Calu3 (cell line): ENCODE data around the gene SLIT1. TPM values are rescaled to one million over a fixed set of nuclear protein-coding genes. Genes with fewer than 3 reads are reported as not detected.

ENCODE experiments used
- BruUV-seq: library from RNA; stranded (reverse); fragments of 400-500 nt; replicated peaks from 2 replicates; lab custom pipeline; 2021; lab: Mats Ljungman, UMichigan
- CTCF ChIA-PET: fragments of 300-600 bp; sonication (Branson Sonifier 250); formaldehyde crosslinking; loops from one replicate; lab custom pipeline; 2022; ENCODE audit warnings: antibody characterized with exemption; lab: Charles Lee
- DNase-seq: peaks from one replicate; pipeline ENCODE4 v3.0.0; 2022
- H3K27ac Mint-ChIP-seq: one replicate; pipeline ENCODE4 v1.8.0; 2022; ENCODE audit warnings: mixed read lengths; ENCODE audit not compliant: unreplicated experiment
- H3K27me3 Mint-ChIP-seq: one replicate; pipeline ENCODE4 v1.8.0; 2022; ENCODE audit warnings: mixed read lengths; ENCODE audit not compliant: unreplicated experiment
- H3K36me3 Mint-ChIP-seq: one replicate; pipeline ENCODE4 v1.8.0; 2022; ENCODE audit warnings: mild to moderate bottlenecking, moderate library complexity, mixed read lengths; ENCODE audit not compliant: insufficient read depth, unreplicated experiment
- H3K4me1 Mint-ChIP-seq: one replicate; pipeline ENCODE4 v1.8.0; 2022; ENCODE audit warnings: mild to moderate bottlenecking, low read depth, mixed read lengths; ENCODE audit not compliant: unreplicated experiment
- H3K4me3 Mint-ChIP-seq: one replicate; pipeline ENCODE4 v1.8.0; 2022; ENCODE audit warnings: mild to moderate bottlenecking, low read depth, moderate library complexity, mixed read lengths; ENCODE audit not compliant: unreplicated experiment
- H3K9me3 Mint-ChIP-seq: one replicate; pipeline ENCODE4 v1.8.0; 2022; ENCODE audit warnings: low read depth, mixed read lengths; ENCODE audit not compliant: unreplicated experiment
- intact Hi-C: fragments of 100-400 bp; cut with micrococcal nuclease; formaldehyde crosslinking; loops from one replicate; pipeline ENCODE4 v1.10.0; 2022; ENCODE audit not compliant: unreplicated experiment
- total RNA-seq: library from RNA; stranded (reverse); gene quantifications from 2 replicates; pipeline ENCODE4 v1.2.3, GENCODE V29; 2022
- TF ChIP-seq, protein P1 (sequence below): fragments of 200-600 bp; IDR thresholded peaks from one replicate; pipeline ENCODE4 v1.8.0; 2022; ENCODE audit warnings: antibody characterized with exemption; ENCODE audit not compliant: unreplicated experiment

The SLIT1 gene
- total RNA-seq, 1 experiment from 2014 or later: not detected

DNA sequence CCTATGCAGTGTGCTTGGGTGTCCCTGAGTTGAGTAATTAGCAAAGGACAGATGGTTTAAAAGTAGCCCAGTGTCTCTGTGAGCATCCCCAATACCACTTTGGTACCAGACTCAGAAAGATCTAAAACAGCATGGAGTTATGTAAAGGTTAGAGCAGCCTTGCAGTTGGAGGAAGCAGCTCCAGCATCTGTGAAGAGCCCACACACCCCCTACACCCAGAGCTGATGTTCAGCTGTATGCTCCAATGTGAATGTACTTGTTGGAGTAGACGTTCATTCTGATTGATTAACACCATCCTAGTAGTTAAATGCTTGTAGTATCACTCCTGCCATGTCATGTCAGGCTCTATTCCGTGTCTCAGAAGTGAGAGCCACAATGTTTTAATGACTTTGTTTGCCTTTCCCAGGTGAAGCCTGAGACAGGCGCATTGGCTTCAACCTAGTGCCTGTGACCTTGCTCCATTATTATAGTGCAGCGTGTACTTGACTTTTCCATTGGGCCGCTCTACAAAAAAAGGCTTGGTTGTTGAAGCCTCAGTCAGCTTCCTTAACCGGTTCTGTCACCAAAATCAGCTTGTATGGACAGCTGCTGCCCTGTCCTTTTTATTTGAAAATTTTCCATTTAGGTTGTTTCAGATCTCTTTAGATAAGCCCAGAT lies 199.4 kb downstream of the SLIT1 start:
- no peaks in the 10 kb centered on the region for H3K27me3 Mint-ChIP-seq
- no peak overlapping the region for H3K27ac Mint-ChIP-seq
- BruUV-seq: no TSS peak
- no peaks in the 10 kb centered on the region for H3K9me3 Mint-ChIP-seq
- peaks cover 3% of the 10 kb centered on the region for H3K36me3 Mint-ChIP-seq
- CTCF ChIA-PET: no interaction called here
- H3K4me3 Mint-ChIP-seq: no peak overlapping the region
- no peak for DNase-seq
- no peaks in the 10 kb centered on the region for H3K4me1 Mint-ChIP-seq
- TF ChIP-seq, protein P1, sequence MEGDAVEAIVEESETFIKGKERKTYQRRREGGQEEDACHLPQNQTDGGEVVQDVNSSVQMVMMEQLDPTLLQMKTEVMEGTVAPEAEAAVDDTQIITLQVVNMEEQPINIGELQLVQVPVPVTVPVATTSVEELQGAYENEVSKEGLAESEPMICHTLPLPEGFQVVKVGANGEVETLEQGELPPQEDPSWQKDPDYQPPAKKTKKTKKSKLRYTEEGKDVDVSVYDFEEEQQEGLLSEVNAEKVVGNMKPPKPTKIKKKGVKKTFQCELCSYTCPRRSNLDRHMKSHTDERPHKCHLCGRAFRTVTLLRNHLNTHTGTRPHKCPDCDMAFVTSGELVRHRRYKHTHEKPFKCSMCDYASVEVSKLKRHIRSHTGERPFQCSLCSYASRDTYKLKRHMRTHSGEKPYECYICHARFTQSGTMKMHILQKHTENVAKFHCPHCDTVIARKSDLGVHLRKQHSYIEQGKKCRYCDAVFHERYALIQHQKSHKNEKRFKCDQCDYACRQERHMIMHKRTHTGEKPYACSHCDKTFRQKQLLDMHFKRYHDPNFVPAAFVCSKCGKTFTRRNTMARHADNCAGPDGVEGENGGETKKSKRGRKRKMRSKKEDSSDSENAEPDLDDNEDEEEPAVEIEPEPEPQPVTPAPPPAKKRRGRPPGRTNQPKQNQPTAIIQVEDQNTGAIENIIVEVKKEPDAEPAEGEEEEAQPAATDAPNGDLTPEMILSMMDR: no peak
- intact Hi-C loops: no loop called here

DNA sequence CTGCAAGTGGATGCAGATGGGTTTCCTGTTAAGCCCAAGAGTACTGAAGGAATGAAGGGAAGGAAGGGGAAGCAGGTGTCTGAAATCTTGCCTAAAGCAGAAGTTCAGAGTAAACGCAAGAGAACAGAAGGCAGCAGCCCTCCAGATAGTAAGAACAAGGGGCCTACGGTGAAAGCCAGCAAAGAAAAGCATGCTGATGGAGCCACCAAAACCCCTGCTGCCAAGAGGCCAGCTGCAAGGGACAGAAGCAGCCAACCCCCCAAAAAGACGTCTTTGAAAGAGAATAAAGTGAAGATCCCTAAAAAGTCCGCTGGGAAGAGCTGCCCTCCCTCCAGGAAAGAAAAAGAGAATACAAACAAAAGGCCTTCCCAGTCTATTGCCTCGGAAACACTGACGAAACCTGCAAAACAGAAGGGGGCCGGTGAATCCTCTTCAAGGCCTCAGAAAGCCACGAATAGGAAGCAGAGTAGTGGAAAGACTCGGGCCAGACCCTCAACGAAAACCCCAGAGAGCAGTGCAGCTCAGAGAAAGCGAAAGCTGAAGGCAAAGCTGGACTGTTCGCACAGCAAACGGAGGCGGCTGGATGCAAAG lies 201.1 kb downstream of the SLIT1 start:
- no peak for DNase-seq
- TF ChIP-seq, protein P1: no peak
- Mint-ChIP-seq H3K36me3 (peaks cover 3% of the 10 kb centered on the region), H3K4me3 (no peak overlapping the region), H3K9me3 (no peaks in the 10 kb centered on the region), H3K4me1 (no peaks in the 10 kb centered on the region), H3K27ac (no peak overlapping the region), H3K27me3 (no peaks in the 10 kb centered on the region)
- intact Hi-C loops: no loop called here
- BruUV-seq: no TSS peak
- CTCF ChIA-PET: no interaction called here

DNA sequence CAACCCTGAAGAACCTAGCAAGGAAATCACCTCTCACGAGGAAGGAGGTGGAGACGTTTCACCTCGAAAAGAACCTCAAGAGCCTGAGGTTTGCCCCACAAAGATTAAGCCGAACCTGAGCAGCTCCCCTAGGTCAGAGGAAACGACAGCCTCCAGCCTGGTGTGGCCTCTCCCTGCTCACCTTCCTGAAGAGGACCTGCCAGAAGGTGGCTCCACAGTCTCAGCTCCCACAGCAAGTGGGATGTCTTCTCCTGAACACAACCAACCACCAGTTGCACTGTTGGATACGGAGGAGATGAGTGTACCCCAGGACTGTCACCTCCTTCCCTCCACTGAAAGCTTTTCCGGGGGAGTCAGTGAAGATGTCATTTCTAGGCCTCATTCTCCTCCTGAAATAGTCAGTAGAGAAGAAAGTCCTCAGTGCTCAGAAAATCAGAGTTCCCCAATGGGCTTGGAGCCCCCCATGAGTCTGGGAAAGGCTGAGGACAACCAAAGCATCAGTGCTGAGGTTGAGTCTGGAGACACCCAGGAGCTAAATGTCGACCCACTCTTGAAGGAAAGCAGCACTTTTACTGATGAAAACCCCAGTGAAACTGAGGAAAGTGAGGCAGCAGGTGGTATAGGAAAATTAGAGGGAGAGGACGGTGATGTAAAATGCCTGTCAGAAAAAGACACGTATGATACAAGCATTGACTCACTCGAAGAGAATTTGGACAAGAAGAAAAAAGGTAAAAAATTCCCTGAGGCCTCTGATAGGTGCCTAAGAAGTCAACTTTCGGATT lies 203.4 kb downstream of the SLIT1 start:
- H3K27me3 Mint-ChIP-seq: no peaks in the 10 kb centered on the region
- H3K9me3 Mint-ChIP-seq: no peaks in the 10 kb centered on the region
- no TSS peak for BruUV-seq
- CTCF ChIA-PET: no interaction called here
- H3K4me1 Mint-ChIP-seq: no peaks in the 10 kb centered on the region
- intact Hi-C loops: no loop called here
- DNase-seq: no peak
- no peak overlapping the region for H3K4me3 Mint-ChIP-seq
- peaks cover 3% of the 10 kb centered on the region for H3K36me3 Mint-ChIP-seq
- H3K27ac Mint-ChIP-seq: no peak overlapping the region
- TF ChIP-seq, protein P1: no peak

DNA sequence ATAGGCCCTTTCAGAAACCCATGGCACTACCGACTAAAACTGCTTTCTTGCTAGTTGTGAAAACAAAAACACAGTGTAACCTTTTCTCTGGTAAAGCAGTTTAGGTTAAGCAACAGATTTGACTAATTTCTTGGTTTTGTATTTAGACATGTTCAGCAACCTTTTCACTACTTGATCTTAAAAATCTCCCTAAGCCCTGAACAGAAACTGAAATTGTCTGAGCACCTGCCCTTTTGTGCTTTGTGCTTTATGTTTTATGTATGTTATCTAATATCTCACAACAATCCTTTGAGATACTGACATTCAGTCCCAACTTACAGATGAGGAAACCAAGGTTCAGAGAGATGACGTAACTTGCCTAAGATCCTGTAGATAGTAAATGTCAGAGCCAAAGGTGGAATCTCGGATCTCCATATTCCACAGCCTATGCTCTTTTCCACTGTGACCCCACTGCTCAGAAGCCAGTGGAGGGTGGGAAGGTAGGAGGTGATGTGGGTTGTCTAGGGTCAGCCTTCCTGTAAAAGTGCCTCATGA lies 207.1 kb downstream of the SLIT1 start:
- no peaks in the 10 kb centered on the region for H3K9me3 Mint-ChIP-seq
- H3K36me3 Mint-ChIP-seq: peaks cover 3% of the 10 kb centered on the region
- CTCF ChIA-PET: interaction anchor here (0.6 kb wide), 1 partner anchor 33 kb away, joined by 4 read pairs; no protein-coding TSS in a partner anchor
- TF ChIP-seq, protein P1: no peak
- no peak overlapping the region for H3K27ac Mint-ChIP-seq
- H3K27me3 Mint-ChIP-seq: no peaks in the 10 kb centered on the region
- H3K4me3 Mint-ChIP-seq: no peak overlapping the region
- no TSS peak for BruUV-seq
- intact Hi-C loops: no loop called here
- H3K4me1 Mint-ChIP-seq: peaks cover 8% of the 10 kb centered on the region
- DNase-seq: no peak
